ENCODE data around the gene PAX4. TPM values are rescaled to one million over a fixed set of nuclear protein-coding genes. Genes with fewer than 3 reads are reported as not detected.

The PAX4 gene
- total and polyA plus RNA-seq, 9 of the 15 experiments (the other 6 are each of a cell fraction or from before 2014, with no cell fraction given), result not detected

GRCh38 chr7:127651556-127652332 lies 33.8 kb upstream of the PAX4 start, which contains the start of gene SND1 (continued):
- TF ChIP-seq PCBP2 (IDR thresholded peaks at IDR 0.05; ENCODE audit: low read depth, low read length, poor library complexity, severe bottlenecking) (no peak), ZNF134 (CRISPR knock-in tag; conservative IDR thresholded peaks at IDR 0.05) (no peak), ZBTB12 (CRISPR knock-in tag; IDR thresholded peaks at IDR 0.05) (peak; percentile 54), ZHX1 (conservative IDR thresholded peaks at IDR 0.05; ENCODE audit: low read length) (no peak), FOXP1 (CRISPR knock-in tag; IDR thresholded peaks at IDR 0.05) (no peak), GTF2F1 (IDR thresholded peaks at IDR 0.05; ENCODE audit: low read depth, low read length) (0 out of 2 replicates have a peak, but pooled peaks have one; percentile 84), TGIF2 (CRISPR knock-in tag; IDR thresholded peaks at IDR 0.05) (no peak), NFIC (IDR thresholded peaks at IDR 0.05) (peak; percentile 71; the same call in 1 of the 2 replicates), KLF6 (CRISPR knock-in tag; IDR thresholded peaks at IDR 0.05; ENCODE audit: borderline replicate concordance) (peak; percentile 98), MYBL2 (IDR thresholded peaks at IDR 0.05; ENCODE audit: low read depth) (no peak; the same call in 1 of the 2 replicates), MYBL2 (CRISPR knock-in tag; IDR thresholded peaks at IDR 0.05; ENCODE audit: borderline replicate concordance) (no peak), NR4A1 (CRISPR knock-in tag; IDR thresholded peaks at IDR 0.05) (no peak; the same call in none of the 2 replicates), NR4A1 (tag; IDR thresholded peaks at IDR 0.05) (peak; percentile 90), CHCHD3 (CRISPR knock-in tag; IDR thresholded peaks at IDR 0.05) (0 out of 2 replicates have a peak, but pooled peaks have one; percentile 58), NR1H2 (CRISPR knock-in tag; IDR thresholded peaks at IDR 0.05) (no peak), TSHZ1 (CRISPR knock-in tag; IDR thresholded peaks at IDR 0.05) (no peak)
- TF ChIP-seq, protein P1, sequence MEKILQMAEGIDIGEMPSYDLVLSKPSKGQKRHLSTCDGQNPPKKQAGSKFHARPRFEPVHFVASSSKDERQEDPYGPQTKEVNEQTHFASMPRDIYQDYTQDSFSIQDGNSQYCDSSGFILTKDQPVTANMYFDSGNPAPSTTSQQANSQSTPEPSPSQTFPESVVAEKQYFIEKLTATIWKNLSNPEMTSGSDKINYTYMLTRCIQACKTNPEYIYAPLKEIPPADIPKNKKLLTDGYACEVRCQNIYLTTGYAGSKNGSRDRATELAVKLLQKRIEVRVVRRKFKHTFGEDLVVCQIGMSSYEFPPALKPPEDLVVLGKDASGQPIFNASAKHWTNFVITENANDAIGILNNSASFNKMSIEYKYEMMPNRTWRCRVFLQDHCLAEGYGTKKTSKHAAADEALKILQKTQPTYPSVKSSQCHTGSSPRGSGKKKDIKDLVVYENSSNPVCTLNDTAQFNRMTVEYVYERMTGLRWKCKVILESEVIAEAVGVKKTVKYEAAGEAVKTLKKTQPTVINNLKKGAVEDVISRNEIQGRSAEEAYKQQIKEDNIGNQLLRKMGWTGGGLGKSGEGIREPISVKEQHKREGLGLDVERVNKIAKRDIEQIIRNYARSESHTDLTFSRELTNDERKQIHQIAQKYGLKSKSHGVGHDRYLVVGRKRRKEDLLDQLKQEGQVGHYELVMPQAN (IDR thresholded peaks at IDR 0.05; ENCODE audit: borderline replicate concordance), result peak; percentile 99; the same call in 1 of the 2 replicates

Measured in K562 (cell line).